HG03442 (cell line): Measurements from ENCODE around the gene ITK.
A peak's percentile ranks its signal among the peaks of the same experiment; 100 is the strongest.

Source experiments
- ATAC-seq: cut with Tn5 transposase; IDR thresholded peaks from one replicate; pipeline ENCODE4 v1.9.1; 2021; ENCODE audit warnings: mild to moderate bottlenecking, moderate library complexity; ENCODE audit not compliant: unreplicated experiment

ITK gene

DNA sequence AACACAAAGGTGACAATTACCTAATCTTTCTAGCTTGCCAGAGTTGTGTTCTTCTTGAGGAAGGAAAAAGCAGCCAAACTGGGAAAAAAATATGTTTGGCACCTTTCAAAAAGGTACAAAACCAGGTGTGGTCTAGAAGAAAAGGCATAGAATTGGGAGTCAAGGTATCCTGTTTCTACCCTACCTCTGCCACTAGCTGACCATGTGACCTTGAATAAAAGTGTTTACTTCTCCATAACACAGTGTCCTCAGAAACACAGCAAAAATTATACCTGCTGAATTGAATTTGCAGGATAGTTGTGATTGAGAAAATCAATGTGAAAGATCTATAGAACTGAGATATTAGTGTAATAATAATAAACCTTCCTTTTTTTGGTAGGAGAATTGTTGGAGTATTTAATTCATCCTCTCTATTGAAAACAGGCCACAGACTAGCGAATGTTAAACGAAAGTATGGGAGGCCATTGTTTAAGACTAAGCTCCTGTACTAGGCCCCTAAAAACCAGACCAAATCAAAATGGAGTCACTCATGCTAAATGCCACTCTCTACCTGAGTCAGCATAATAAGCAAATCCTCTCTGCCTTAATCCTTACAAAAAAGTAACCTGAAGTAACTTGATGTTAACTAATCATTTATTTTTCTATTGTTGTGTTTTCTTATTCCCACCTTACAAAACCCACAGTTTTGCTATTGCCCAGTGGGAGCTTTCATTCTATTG, 97.8 kb downstream of the ITK start:
- no peak for ATAC-seq

DNA sequence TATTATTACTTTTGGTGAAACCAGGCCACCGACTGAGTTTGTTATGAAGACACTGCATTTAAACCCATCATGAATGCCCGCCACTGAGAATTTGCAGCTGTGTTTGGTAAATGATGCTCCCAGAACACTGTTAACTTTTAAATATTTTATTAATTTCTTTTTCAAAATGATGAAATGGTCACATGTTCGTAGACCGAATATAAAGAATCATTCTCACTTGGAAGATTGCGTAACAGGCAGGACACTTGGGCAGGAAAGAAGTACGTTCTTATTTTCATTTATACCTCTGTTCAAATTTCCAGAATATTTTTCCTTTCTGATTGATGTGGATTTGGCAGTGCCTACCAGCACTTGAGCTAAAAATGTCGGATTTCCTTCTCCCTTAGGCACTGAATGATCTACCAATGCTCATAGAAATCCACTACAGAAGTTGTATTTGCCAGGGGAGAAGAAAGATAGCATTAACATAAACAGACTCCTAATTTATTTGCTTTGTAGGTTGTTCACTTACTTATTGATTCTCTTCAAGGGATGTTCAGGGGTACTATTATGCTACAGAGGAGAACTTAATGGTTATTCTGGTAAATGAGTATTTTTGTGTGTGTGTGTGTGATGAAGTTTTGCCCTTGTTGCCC, 99.1 kb downstream of the ITK start:
- no peak for ATAC-seq

DNA sequence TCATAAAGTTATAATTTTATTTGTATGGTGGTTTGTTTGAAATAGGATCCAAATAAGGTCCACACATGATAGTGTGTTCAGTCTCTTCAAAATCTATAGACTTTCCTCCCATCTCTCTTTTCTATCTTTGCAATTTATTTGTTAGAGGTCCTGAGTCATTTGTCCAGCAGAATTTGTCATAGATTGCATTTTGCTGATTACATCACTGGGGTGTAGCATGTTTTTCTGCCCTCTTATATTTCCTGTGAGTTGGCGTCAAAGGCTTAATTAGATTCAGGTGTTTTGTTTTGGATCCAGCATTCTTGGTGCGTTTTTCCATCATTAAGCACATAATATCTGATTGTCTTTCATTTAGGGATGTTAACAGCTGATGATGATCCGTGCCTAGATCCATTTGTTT, 100.3 kb downstream of the ITK start:
- ATAC-seq, result no peak

DNA sequence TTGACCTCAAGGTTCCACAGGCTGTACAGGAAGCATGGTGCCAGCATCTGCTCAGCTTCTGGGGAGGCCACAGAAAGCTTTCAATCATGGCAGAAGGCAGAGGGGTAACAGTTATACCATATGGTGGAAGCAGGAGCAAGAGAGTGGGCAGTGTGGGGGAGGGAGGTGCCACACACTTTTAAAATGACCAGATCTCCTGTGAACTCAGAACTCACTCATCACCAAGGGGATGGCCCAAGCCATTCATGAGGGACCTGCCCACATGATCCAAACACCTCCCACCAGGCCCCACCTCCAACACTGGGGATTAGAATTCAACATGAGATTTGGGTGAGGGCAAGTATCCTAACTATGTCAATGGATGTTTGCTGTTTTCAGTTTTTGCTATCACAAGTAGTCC, 101.5 kb downstream of the ITK start:
- no peak for ATAC-seq

DNA sequence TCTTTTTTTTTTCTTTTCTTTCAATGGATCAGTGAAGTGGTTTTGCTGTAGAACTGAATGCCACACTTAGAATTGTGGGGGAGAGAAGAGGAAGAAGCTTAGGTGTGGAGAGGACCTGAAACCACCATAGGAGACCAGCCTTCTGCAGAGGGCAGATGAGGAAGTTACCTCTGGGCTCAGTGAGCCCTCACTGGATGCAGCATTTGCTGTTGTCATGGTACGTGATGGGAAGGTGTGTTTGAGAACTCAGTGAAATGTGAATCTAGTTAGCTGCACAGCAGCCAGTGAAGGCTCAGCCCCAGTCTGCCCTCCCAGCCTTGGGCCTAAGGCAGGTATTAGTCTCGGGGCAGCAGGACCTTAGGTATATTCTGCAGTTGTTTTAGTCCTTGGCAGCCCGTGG, 102.8 kb downstream of the ITK start:
- peak; percentile 99 for ATAC-seq

DNA sequence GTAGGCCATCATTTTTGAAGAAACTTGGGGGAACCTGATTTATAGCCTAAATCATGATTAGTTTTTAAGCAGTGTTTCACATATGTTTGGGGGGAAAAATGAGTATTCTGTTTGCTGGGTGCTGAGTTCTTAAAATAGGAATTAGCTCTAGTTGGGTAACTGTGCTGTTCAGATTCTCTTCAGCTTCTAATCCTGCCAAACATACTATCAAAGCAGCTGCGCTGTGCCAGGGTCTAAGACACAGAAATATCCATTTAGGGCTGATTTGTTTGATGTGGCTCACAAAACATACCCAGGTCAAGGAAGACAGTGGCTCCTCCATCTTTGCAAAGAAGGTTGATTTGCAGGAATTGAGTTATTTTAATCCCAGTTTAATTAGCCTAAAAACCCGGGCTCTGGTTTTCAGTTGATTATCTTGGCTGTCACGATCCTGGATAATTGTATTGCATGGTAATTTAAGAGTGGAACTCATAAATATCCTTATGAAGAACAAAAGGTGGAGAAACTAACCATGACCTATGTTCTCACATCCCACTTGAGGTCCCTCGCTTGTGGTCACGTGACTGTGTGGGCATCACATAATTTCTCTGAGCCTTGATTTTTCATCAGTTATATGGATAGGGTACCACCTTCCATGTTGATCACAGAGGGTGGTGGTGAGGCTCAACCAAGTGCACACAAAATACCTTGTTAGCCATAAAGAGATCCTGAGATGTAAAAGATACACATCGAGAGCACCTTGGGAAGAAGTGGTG, 104.0 kb downstream of the ITK start:
- ATAC-seq, result no peak

DNA sequence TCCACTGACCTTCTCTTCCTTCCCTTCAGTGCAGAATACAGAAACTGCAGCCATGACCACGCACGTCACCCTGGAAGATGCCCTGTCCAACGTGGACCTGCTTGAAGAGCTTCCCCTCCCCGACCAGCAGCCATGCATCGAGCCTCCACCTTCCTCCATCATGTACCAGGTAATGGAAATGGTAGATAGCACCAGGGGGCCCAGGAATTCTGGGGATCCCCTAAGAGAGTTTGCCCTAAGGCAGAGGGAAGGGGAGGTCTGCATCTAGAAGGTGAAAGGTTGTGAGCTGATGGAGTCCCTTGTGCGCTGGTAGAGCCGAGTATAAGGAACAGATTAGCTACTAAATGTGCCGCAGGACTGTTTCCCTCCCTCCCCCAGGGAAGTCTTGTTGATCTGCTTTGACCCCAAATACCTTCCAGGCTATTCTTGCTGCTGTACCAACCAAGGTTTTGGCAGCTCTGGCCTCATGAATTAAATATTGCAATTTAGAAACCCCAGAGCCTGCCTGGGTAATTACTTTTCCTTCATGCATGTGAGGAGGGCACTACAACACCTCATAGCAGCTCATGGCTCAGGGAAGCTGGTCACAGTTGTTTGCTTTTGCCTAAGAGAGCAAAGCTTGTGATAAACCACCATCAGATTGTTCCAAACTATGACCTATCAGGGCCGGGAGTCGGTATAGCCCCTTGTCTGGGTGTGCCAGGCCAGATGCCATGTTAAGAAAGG, 104.8 kb downstream of the ITK start:
- no peak for ATAC-seq

DNA sequence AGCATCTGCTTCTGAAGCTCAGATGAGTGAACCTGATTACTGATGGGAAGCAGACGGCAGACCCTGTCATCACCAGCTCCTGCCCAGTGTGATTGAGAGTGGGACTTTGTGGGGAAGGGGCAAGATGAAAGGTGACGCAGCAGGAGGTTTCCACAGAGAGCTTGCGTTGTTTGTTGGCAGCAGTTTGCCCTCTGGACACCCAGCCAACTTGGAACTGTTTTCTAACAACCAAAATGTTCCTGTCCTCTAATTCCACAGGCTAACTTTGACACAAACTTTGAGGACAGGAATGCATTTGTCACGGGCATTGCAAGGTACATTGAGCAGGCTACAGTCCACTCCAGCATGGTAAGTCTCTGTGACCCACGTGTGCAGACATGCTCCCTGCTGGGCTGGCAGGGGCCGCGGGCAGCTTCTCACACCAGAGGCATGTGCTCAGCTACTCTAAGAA, 106.1 kb downstream of the ITK start:
- no peak for ATAC-seq

DNA sequence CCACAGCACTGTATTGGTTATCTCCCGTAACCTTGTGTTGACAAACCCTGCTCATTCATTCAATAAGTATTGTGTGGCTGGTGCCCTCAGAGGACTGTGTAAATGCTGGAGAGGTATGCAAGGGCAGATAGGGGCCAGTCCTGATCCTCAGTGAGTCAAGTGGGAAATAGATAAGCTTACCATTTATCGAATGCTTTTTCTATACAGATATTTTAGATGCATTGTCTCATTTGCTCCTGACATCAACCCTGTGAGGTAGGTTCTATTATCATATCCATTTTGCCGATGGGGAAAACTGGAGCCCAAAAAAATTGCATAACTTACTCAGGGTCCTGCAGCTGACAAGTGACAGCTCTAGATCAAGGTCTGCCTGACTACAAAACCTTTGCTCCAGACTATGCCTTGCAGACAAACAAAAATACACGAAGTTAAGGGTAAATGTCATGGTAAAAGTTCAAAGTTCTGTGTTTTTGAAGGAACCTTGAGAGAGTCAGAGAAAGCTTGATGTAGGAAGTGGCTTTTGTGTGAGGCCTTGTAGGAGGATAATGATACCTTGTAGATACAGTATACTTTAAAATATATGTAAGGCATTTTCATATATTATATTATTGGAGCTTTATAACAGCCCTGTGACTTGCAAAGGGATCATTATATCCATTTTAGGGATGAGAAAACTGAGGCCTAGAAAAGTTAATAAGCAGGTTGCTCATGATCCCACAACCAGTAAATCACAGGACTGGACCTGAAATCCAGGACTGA, 107.9 kb downstream of the ITK start:
- ATAC-seq, result no peak

DNA sequence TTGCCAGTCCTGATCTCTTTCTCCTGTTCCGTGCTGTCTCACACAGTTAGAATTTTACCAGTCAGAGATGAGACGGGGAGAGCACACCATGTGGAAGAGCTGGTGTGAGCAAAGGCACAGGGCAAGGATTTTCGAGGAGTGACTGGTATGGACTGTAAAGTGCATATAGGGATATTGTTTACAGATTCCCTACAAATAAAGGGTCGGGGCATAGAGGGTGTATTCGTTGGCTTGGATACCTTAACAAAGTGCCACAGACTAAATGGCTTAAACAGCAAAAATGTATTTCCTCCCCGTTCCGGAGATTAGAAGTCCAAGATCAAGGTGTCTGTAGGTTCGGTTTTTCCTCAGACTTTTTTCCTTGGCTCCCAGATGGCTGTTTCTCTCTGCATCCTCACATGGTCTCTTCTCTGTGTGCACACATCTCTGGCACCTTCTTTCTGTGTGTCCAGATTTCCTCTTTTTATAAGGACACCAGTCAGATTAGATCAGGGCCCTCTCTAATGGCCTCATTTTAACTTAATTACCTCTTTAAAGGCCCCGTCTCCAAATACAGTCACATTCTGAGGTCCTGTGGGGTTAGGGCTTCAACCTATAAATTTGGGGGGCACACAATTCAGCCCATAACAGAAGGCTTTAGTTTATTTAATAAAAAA, 108.7 kb downstream of the ITK start:
- ATAC-seq, result no peak

DNA sequence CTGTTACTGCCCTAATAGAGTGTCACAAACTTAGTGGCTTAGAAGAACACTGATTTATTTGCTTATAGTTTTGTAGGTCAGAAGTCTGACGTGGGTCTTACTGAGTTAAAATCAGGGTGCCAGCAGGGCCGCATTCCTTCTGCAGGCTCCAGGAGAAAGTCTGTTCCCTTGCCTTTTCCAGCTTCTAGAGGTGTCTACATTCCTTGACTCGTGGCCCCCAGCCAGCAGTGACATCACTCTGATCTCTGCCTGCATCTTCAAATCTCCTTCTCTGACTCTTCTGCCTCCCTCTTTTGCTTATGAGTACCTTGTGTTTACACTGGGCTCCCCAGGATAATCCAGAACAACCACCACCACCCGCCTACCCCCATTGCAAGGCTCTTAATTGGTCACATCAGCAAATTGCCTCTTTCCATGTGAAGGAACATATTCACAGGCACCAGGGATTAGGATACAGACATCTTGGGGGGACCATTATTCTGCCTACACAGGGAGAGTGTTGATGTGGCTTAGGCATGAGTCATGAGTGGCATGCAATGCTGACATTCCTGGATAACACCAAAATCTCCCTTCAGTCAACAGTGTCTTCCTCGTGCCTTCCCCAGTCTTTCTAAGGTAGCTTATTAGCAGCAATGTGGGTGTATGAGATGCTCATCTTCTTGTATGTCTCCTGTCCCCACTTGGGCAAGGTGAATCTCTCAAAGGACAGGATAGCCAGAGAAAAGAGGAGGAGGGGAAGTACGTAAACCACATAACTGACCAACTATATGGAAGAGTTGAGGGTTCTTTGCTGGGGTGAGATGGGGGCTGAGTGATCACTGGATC, 109.7 kb downstream of the ITK start:
- no peak for ATAC-seq

DNA sequence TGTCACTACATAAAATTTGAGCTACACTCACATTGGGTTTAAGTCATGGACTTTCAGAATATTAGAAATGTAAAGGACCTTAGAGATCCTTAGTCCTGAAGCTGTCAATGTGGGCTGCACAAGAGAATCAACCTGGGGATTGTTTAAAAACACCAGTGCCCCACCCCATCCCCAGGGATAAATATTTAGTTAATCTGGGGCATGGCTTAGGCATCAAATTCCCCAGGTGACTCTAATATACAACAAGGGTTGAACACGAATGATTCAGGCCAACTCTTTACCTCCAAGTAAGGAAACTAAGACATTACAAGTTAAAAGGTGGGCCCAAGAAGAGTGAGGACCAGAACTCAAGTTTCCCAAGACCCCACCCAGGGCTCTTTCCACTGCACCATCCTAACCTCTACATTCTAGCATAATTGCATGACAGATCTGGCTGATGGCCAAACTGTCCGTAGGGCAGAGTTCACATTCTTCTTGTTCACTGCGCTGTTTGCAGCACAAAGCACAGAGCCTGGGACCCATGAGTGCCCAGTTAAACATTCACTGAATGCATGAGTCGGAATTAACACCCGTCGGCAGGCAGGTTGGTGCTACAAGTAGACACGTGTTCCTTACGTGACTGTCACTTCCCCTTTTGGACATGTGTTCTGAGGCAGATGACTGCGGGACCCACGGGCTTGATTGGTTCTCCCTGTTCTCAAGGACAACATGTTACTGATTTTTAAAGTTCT, 110.5 kb downstream of the ITK start:
- ATAC-seq, result peak; percentile 91

DNA sequence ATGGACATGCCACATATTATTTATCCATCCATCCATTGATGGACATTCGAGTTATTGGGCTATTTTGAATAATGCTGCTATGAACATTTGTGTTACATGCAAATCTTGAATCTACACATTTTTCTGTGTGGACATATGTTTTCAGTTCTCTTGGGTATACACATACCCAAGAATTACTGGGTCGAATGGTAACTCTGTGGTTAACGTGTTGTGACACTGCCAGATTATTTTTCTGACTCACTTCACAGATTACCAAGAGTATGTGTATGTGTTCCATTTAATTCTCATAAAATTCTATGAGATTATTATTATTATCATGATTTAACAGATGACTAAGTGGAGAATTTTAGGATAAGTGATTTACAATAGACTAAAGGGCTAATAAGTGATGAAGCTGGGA, 112.0 kb downstream of the ITK start:
- ATAC-seq, result no peak

DNA sequence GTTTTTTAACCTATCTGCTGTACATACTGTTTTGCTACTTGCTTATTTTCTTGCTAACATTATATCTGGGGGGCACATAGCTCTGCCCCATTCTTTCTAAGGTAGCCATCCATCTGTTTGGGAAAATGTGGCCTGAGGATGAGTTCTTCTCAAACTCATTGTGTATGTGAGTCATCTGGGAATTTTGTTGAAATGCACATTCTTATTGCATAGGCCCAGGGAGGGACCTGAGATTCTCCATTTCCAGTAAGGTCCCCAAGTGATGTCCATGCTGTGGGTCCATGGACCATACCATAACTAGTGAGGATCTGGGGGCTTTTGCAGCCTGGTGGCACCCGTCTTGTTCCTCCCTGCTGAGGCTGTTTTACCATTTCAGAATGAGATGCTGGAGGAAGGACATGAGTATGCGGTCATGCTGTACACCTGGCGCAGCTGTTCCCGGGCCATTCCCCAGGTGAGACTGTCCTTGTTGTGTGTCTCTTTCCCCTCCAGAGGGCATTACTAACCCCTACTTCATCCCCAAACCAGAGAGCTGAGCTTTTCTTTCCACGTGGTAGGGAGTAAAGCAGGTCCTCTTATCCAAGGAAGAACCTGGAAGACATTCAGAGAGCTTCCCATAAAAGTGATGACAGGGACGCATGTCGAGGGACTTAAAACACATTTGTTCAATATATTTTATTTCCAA, 113.9 kb downstream of the ITK start:
- no peak for ATAC-seq

DNA sequence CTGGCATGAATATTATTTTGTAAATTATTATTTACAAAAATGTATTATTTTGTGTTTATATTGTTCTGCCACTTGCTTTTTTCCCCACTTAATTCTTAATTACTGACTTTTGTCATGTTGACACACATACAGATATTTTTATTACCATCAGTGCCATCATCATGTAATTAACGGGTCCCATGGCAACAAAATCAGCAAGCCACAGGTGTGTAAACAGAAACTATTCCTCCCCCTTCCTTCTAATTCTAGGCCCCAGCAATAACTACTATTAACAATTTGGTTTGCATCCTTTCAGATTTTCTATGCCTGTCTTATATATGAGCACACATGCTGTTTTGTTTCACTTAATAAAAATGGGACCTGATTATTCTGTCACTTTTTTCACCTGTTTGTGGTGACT, 114.6 kb downstream of the ITK start:
- ATAC-seq, result no peak

DNA sequence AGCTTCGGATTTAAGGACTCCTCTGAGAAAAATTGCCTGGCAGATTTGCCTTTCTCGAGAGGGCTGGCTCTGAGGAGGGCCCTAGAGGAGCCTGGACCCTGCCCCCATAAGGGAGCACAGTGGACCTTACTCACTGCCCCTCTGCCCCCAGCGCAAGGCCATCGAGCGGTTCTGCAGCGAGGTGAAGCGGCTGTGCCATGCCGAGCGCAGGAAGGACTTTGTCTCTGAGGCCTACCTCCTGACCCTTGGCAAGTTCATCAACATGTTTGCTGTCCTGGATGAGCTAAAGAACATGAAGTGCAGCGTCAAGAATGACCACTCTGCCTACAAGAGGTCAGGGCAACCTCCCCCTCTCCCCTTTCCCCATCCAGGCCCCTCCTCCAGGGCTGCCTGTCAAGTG, 119.9 kb downstream of the ITK start:
- ATAC-seq, result no peak

DNA sequence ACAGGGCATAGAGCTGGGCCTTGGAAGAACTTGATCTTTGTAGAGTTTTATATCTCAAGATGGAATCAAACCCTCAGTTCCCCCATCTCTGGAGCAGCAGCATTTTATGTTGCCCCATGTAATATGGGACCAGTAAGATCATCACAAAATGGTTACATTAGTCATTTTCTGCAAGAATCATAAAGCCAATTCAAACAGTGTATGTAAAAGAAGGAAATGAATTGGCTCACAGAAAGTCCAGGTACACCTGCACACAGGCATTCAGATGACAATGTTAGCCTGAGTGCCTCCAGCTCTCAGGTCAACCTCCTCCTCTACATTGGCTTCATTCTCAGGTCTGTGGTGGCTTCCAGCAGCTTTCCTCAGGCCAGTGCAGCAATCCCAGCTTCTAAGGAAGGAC, 120.4 kb downstream of the ITK start:
- ATAC-seq, result no peak

DNA sequence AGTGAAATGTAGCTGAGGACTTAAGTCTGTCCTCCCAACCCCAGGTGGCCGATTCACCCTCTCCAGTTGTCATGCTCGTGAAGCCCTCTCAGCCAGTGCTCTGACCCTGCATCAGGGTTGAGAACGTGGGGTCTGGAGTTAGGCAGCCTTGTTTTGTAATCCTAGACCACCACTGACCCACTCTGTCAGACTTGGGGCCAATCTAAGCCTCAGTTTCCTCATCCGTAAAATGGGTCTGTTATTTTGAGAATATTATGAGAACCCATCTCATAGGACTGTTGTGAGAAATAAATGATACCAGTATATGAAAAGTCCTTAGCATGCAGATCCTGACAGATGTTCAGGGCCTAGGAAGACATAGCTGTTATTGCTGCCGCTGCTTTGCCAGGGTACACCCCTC, 122.4 kb downstream of the ITK start:
- ATAC-seq, result no peak
